ENCODE data around the gene PLCL1.

DNA sequence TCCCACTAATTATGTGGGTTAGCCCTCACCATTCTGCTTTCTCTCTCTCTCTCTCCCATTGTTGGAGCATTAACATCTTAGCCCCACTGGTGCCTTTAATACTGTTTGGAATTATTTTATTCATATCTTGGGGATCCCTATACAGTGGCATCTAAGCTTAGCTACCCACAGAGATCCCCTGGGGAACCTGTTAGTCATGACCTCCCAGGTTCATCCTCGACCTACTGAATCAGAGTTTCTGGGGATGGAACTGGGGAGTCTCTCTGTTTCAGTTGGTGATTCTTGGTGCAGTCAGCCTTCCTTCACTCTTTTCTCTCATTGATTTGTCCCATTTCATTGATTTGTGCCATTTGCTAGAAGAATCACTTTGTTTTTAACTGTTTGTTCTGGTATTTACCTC, 137.3 kb downstream of the PLCL1 start:
- TF ChIP-seq EZH2phosphoT487 (IDR thresholded peaks at IDR 0.05; ENCODE audit: low read length) (no peak), EZH2 (optimal IDR thresholded peaks at IDR 0.05; ENCODE audit: low read depth, low read length) (no peak)
- TF ChIP-seq, protein P1, sequence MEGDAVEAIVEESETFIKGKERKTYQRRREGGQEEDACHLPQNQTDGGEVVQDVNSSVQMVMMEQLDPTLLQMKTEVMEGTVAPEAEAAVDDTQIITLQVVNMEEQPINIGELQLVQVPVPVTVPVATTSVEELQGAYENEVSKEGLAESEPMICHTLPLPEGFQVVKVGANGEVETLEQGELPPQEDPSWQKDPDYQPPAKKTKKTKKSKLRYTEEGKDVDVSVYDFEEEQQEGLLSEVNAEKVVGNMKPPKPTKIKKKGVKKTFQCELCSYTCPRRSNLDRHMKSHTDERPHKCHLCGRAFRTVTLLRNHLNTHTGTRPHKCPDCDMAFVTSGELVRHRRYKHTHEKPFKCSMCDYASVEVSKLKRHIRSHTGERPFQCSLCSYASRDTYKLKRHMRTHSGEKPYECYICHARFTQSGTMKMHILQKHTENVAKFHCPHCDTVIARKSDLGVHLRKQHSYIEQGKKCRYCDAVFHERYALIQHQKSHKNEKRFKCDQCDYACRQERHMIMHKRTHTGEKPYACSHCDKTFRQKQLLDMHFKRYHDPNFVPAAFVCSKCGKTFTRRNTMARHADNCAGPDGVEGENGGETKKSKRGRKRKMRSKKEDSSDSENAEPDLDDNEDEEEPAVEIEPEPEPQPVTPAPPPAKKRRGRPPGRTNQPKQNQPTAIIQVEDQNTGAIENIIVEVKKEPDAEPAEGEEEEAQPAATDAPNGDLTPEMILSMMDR (IDR thresholded peaks at IDR 0.05; ENCODE audit: low read length) = no peak
